GM19193 (cell line): ENCODE measurements around the gene CXCL10.

Experiments
- POLR2A ChIP-seq: IDR thresholded peaks from 4 replicates; pipeline ENCODE4 v1.6.1; 2011; ENCODE audit not compliant: insufficient read depth, insufficient read length; ENCODE audit errors: extremely low read depth

Gene CXCL10

GRCh38 chr4:76029300-76029699 is 6.0 kb upstream of the CXCL10 start:
- TF ChIP-seq POLR2A, result no peak

DNA sequence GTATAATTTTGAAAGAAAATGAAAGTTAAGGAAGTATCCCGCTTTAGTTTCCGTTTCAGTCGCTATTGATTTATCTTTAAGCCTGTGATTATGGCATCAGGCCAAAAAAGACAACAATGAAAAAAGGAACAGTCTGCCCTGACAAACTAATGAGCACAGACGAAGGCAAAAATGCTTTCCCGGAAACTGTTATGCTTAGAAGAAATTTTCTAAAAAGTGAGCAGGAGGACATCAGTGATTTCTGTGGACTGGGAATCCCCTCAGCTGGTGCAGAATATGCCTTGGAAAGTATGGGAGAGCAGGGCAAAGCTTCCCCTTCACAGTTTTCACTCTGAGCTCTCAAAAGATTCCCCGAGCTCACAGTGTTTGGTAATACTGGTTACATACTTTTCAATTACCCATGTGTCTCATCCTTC is 5.1 kb upstream of the CXCL10 start:
- TF ChIP-seq POLR2A, result no peak

DNA sequence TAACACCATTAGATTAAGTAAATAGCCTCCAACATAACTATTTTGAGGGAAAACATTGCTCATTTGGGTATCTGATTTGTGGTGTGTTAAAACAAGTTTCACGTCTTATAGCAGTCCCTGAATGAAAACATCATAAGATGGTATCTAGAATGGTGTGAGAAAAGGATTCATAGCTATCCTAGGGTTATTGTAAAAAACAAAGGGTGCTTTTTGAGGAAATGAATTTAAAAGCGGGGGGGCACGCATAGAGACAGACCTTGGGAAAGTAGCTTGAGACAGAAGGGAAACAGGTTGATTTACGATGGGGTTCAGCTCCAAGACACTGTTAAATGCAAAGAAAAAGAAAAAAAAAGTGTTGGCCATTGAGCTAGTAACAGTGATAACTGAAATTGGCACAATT is 768 bp upstream of the CXCL10 start:
- no peak for TF ChIP-seq POLR2A

DNA sequence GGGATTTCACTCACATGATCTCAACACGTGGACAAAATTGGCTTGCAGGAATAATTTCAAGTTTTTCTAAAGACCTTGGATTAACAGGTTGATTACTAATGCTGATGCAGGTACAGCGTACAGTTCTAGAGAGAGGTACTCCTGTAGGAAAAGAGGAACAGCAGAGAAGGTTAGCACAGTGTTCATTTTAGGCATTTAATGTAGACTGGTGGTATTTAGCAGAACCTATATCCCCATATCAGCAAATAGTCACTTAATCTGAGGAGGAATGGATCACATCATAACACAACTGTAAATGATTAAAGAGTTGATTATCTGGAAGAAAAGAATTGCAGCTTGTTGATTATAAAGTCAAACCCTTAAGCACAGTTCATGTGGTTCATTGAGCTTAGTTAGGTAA is 620 bp downstream of the CXCL10 start:
- TF ChIP-seq POLR2A, result no peak

- no peak for TF ChIP-seq POLR2A
Measured at GRCh38 chr4:76022031-76022430, 1.3 kb downstream of the CXCL10 start.

GRCh38 chr4:76017056-76017686 is 6.1 kb downstream of the CXCL10 start:
- TF ChIP-seq POLR2A, result no peak

- no peak for TF ChIP-seq POLR2A
Measured at GRCh38 chr4:76016393-76016792, 6.9 kb downstream of the CXCL10 start.

DNA sequence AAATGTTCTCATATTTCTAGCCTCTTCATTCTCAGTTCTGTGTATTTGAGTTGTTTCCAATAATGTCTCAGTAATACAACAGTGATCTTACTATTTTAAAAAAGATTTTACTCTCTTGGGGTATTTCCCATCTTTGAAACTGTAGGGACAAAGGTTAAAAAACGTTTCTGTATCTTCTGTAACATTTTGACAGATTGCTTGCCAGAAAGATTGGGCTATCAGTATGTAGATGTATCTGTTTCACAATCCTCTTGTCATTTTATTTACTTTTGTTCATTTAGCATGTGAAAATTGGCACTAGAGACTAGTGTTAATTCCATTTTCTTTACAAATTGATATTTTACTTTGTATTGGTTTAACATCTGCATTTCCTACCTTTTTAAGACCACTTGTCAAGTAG is 9.8 kb downstream of the CXCL10 start:
- TF ChIP-seq POLR2A, result no peak

DNA sequence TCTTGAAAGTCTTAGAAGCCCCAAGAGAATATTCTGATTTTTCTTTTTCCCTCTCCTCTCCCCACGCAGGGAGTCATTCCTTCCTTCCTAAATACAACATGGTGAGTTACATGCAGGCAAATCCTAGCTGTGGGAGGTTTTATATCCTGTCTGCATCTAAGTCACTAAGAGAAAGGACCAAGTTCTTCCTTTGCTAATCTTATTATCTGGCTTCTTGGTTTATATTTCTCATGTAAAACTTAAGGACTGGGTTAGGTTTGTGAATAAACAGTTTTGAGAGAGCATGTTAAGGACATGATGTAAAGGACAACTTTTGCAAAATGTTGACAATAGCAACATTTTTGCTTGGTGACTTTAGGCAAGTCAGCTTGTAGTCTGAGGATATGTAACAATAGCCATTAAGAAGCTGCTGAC is 10.9 kb downstream of the CXCL10 start:
- no peak for TF ChIP-seq POLR2A

- TF ChIP-seq POLR2A, result no peak
Measured at GRCh38 chr4:76011700-76012387, 11.5 kb downstream of the CXCL10 start.

DNA sequence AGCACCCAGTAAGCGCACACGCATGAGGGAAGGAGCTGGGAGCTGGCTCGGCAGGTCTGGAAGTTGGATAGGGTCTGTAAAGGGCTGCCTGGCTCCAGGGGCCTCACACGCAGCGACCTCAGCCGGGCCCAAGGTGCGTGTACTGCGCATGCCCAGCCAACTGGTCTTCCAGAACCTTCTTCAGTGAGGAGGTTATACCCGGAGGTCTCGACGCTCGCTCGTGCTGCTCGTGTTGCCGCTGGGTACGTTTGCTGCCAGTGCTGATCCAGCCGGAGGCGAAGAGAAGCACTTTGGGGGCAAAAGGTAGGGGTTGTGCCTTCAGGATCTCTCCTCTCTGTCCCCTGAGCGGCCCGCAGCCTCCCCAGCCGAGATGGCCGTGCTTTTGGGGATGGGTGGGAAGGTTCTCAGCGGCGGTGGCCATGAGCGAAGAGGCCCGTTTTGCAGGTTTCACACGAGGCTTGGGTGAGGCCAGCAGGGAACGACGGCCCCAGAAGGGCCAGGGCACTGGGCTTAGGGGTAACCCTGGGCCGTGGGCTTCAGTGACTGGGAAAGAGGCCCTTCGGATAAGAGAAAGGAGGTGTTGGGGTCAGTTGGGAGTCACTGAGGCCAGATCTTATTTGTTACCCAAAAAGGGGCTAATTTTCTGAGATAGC is 12.2 kb downstream of the CXCL10 start:
- no peak for TF ChIP-seq POLR2A

GRCh38 chr4:76010576-76010975 is 12.7 kb downstream of the CXCL10 start:
- no peak for TF ChIP-seq POLR2A

GRCh38 chr4:76009311-76009710 is 14.0 kb downstream of the CXCL10 start:
- no peak for TF ChIP-seq POLR2A

DNA sequence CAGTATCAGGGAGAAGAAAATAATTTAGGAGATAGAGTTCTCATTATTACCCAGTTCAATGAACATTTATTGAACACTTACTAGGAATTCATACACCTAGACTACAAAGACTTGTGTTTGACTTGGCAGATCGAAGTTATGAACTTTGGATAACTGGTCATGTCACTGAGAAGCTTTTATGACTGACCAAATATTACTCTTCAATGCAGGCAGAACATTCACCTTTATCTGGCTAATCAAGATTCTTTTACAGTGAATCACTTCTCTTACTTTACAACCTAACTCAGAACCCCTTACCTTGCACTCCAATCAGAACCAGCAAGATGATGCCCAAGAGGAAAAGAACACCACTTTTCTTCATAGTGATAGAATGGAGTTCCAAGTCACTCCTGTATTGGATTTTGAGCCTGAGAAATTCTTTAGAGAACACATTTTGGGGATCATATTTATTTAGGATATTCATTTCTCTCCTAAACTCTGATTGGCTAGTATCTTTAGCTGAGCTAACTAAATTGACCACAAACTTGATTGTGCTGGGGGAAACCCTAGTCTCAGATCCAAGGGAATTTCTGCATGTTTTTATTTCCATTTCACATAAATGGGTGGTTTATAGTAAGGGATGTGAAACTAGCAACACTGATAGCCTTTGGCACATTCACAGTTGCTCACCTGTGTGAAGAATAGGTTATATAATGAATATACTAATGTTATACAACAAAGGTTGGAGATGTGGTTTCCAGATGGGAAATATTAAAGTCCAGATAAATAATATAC is 16.0 kb downstream of the CXCL10 start, which contains the start of gene CXCL9:
CXCL9 (minus strand) TSS at position 421 of the 774 bp plus-strand sequence; CDS start at position 361, 60 bp downstream.
- TF ChIP-seq POLR2A, result no peak

- no peak for TF ChIP-seq POLR2A
Measured at GRCh38 chr4:76003620-76004019, 19.7 kb downstream of the CXCL10 start.
